Vagina (tissue), 2 donors: ENCODE measurements around the gene CDC42EP3.

Experiments used
- POLR2A ChIP-seq, 2 donors: fragments of 450-650 bp; IDR thresholded peaks; one replicate each; pipeline ENCODE4 v1.6.1; 2017; ENCODE audit warnings: antibody characterized with exemption in 2 of 2, mild to moderate bottlenecking in 2 of 2, moderate library complexity in 2 of 2
- TF ChIP-seq, protein P1 (sequence below), 3 experiments: fragments of 450-650 bp in 2 of 3; fragments of 200-600 bp in 1 of 3; sonication (generic) in 1 of 3; IDR thresholded peaks; one replicate each; pipeline ENCODE4 v1.5.1; 2017 to 2019; ENCODE audit warnings: antibody characterized with exemption in 3 of 3, mild to moderate bottlenecking in 2 of 3, moderate library complexity in 2 of 3

- TF ChIP-seq, protein P1, sequence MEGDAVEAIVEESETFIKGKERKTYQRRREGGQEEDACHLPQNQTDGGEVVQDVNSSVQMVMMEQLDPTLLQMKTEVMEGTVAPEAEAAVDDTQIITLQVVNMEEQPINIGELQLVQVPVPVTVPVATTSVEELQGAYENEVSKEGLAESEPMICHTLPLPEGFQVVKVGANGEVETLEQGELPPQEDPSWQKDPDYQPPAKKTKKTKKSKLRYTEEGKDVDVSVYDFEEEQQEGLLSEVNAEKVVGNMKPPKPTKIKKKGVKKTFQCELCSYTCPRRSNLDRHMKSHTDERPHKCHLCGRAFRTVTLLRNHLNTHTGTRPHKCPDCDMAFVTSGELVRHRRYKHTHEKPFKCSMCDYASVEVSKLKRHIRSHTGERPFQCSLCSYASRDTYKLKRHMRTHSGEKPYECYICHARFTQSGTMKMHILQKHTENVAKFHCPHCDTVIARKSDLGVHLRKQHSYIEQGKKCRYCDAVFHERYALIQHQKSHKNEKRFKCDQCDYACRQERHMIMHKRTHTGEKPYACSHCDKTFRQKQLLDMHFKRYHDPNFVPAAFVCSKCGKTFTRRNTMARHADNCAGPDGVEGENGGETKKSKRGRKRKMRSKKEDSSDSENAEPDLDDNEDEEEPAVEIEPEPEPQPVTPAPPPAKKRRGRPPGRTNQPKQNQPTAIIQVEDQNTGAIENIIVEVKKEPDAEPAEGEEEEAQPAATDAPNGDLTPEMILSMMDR (IDR thresholded peaks at IDR 0.05): no peak
- TF ChIP-seq POLR2A (IDR thresholded peaks at IDR 0.05): no peak
These were observed 47.2 kb upstream of the CDC42EP3 start for GRCh38 chr2:37718515-37719161.
